Effector memory CD8-positive, alpha-beta T cell (primary cell): ENCODE data around the gene PIP4K2C.
"Not testable (repeated sequence)": the region's sequence is repeated elsewhere in the genome, so short reads cannot be mapped to it uniquely, and the experiment has no call there.

Source experiments
- ATAC-seq: fragments of 150-1000 bp; cut with Tn5 transposase; replicated peaks from 2 replicates; pipeline ENCODE4 v1.10.0; 2021; ENCODE audit warnings: mild to moderate bottlenecking, moderate library complexity
- DNase-seq, 3 experiments: peaks; one replicate each; pipeline ENCODE4 v3.0.0; 2021
- H3K27ac Mint-ChIP-seq, 2 donors: one replicate each; pipeline ENCODE4 v1.8.0; 2022; ENCODE audit warnings: mild to moderate bottlenecking in 2 of 2, mixed read lengths in 2 of 2, moderate library complexity in 2 of 2
- H3K27me3 Mint-ChIP-seq, 2 donors: one replicate each; pipeline ENCODE4 v1.8.0; 2022; ENCODE audit warnings: mixed read lengths in 2 of 2
- H3K36me3 Mint-ChIP-seq: one replicate; pipeline ENCODE4 v1.8.0; 2022; ENCODE audit warnings: mild to moderate bottlenecking, moderate library complexity, mixed read lengths; ENCODE audit not compliant: insufficient read depth
- H3K4me1 Mint-ChIP-seq, 2 donors: one replicate each; pipeline ENCODE4 v1.8.0; 2022; ENCODE audit warnings: low read depth in 2 of 2, mixed read lengths in 2 of 2
- H3K4me3 Mint-ChIP-seq, 2 donors: one replicate each; pipeline ENCODE4 v1.8.0; 2022; ENCODE audit warnings: mild to moderate bottlenecking in 2 of 2, mixed read lengths in 2 of 2, moderate library complexity in 2 of 2
- H3K9me3 Mint-ChIP-seq, 2 donors: one replicate each; pipeline ENCODE4 v1.8.0; 2022; ENCODE audit warnings: mixed read lengths in 2 of 2

The PIP4K2C gene

DNA sequence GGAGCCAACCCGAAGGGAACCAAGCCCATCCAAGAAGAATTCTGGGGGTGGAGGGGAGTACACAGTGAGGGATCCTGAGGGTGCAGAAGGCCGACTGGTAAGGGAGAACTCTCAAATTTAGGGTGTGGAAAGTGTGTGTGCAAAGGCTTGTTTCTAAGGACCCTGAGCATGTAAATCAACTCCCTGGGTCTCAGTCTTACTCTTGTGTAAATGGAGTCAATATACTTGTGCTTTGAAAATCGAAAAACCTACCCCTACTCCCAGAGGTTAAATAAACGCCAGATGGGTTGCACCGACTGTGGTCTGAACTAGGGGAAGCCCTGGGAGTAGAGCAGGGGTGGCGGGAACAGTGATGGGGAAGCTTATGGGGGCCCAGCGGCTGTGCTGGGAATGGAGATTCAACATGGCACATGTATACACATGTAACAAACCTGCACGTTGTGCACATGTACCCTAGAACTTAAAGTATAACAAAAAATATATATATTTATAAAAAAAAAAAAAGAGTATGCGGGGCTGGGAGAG is 36.0 kb downstream of the PIP4K2C start:
- no peaks in the 10 kb centered on the region for H3K9me3 Mint-ChIP-seq
- peaks cover 5% of the 10 kb centered on the region for H3K36me3 Mint-ChIP-seq
- H3K4me1 Mint-ChIP-seq, result peaks cover 5 to 15% of the 10 kb centered on the region in 2 donors
- ATAC-seq, result no peak
- H3K27ac Mint-ChIP-seq, result no peak overlapping the region
- H3K27me3 Mint-ChIP-seq, result peaks cover 79 to 91% of the 10 kb centered on the region in 2 donors
- DNase-seq, result no peak
- H3K4me3 Mint-ChIP-seq, result peak overlapping the region in 1 of 2 donors; percentile 9

DNA sequence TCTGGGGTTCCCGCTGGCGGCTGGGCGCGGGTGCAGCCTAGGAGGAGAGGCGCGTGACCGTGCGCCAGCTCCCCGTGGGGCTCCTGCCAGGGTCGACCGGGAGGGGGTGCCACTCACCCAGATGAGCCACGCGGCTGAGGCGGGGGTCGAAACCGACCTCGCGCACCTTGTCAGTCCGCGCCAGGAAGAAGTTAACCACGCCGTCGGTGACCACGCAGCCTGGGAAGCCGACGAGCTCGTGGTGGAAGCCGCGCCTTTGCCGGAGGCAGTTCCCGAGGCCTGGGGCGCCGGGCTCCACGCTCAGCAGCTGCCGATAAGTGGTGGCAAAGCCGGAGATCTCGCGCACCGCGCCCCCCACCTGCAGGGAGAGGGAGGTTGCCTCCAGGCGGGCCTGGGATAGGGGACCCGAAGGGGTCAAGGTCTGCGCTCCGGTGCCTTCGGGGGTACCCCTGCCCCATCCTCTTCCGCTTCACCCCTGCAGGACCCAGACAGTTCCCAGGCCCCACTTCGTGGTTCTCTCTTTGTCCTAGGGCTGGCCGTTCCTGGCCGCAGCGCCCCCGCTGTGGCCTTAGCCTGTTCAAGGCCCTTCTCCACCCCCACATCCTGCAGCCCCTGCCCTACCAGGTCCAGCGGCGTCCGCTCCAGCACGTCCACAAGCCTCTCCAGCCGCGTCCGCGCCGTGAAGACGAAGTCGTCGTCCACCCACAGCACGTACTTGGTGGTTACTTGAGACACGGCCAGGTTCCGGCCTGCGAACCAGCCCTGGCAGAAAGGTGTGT is 36.7 kb downstream of the PIP4K2C start:
- peak; percentile 62 for ATAC-seq

GRCh38 chr12:57628280-57629191 is 37.5 kb downstream of the PIP4K2C start:
- Mint-ChIP-seq H3K27me3 (peaks cover 73 to 88% of the 10 kb centered on the region in 2 donors), H3K4me1 (peaks cover 8 to 14% of the 10 kb centered on the region in 2 donors), H3K4me3 (peak overlapping the region; percentile 25 to 43), H3K27ac (no peak overlapping the region), H3K9me3 (no peaks in the 10 kb centered on the region), H3K36me3 (peaks cover 2% of the 10 kb centered on the region)
- ATAC-seq, result no peak
- no peak for DNase-seq

More for the DNA sequence above, 36.7 kb downstream of the PIP4K2C start:
- no peak for DNase-seq
- H3K27ac Mint-ChIP-seq, result no peak overlapping the region
- H3K36me3 Mint-ChIP-seq, result peaks cover 2% of the 10 kb centered on the region
- H3K4me1 Mint-ChIP-seq, result peaks cover 4 to 12% of the 10 kb centered on the region in 2 donors
- peak overlapping the region; percentile 25 to 43 for H3K4me3 Mint-ChIP-seq
- H3K9me3 Mint-ChIP-seq, result no peaks in the 10 kb centered on the region
- peaks cover 77 to 91% of the 10 kb centered on the region in 2 donors for H3K27me3 Mint-ChIP-seq

DNA sequence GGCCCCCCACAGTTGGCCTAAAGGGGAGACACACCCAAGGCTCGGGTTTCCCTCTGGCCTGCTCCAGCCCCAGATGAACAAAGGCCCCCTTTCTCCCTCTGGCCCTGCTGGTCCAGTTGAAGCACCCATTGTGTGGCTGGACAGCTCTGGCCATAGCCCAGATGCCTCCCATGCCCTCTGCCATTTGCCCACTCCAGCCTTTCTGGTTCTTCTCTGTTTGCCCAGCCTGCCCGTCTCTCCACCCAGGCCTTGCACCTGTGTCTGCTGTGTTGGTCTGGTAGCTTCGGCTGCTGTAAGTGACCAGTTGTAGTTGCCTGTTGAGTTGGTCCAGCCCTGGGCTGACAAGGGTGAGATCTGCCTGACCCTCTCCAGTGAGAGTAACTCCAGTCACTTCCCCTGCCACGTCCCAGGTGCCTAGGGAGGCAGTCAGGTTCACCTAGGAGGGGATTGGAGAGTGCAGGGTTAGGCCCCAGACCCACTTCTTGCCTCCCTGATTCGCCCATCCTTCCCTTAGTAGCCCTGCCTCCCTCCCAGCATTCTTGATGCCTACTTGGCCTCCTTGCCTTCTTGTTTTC is 39.0 kb downstream of the PIP4K2C start:
- DNase-seq, result no peak
- no peak for ATAC-seq
- H3K36me3 Mint-ChIP-seq, result peaks cover 2% of the 10 kb centered on the region

DNA sequence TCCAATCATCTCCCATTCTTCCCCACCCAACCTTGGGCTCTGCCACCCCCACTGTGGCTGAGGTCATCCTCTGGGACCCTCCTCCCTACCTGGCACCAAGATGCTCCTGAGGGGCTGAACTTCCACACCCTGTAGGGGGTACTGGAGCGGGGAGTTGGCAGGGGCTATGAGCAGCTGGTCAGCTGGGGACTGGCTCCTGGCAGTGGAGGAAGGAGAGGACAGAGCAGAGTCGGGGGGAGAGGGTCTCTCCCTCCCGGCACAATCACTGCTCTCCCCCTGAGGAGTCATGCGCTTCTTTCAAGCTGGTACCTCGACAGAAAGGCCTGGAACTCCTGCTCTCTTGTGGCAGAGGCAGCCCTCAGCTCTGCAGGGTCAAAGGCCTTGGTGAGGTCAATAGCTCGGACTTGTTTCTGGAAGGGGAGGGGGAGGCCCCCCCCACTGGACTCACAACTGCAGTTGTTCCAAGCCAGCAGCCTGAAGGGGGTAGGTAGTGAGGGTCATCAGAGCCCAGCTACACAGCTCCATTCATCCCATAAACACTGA is 40.0 kb downstream of the PIP4K2C start:
- Mint-ChIP-seq H3K27ac (no peak overlapping the region), H3K36me3 (peaks cover 2% of the 10 kb centered on the region), H3K4me1 (peaks cover 9 to 14% of the 10 kb centered on the region in 2 donors), H3K9me3 (no peaks in the 10 kb centered on the region), H3K27me3 (peaks cover 50 to 86% of the 10 kb centered on the region in 2 donors), H3K4me3 (peak overlapping the region in 1 of 2 donors; percentile 42)
- DNase-seq, result no peak
- no peak for ATAC-seq

More for the DNA sequence above, 39.0 kb downstream of the PIP4K2C start:
- peaks cover 9 to 14% of the 10 kb centered on the region in 2 donors for H3K4me1 Mint-ChIP-seq
- H3K27ac Mint-ChIP-seq, result no peak overlapping the region
- H3K27me3 Mint-ChIP-seq, result peaks cover 60 to 88% of the 10 kb centered on the region in 2 donors
- no peaks in the 10 kb centered on the region for H3K9me3 Mint-ChIP-seq
- H3K4me3 Mint-ChIP-seq, result no peak overlapping the region

GRCh38 chr12:57631566-57632072 is 40.6 kb downstream of the PIP4K2C start:
- H3K4me1 Mint-ChIP-seq, result peaks cover 9 to 14% of the 10 kb centered on the region in 2 donors
- peak overlapping the region; percentile 42 to 75 for H3K4me3 Mint-ChIP-seq
- DNase-seq (no peak), ATAC-seq (no peak)
- H3K27ac Mint-ChIP-seq, result no peak overlapping the region
- H3K27me3 Mint-ChIP-seq, result peaks cover 43 to 79% of the 10 kb centered on the region in 2 donors
- H3K36me3 Mint-ChIP-seq, result peaks cover 2% of the 10 kb centered on the region
- H3K9me3 Mint-ChIP-seq, result no peaks in the 10 kb centered on the region

GRCh38 chr12:57632073-57632957 is 41.3 kb downstream of the PIP4K2C start:
- Mint-ChIP-seq H3K36me3 (no peaks in the 10 kb centered on the region), H3K4me1 (peaks cover 9 to 10% of the 10 kb centered on the region in 2 donors), H3K27me3 (peaks cover 36 to 72% of the 10 kb centered on the region in 2 donors), H3K27ac (peak overlapping the region in 1 of 2 donors; percentile 29), H3K9me3 (no peaks in the 10 kb centered on the region), H3K4me3 (peak overlapping the region; percentile 71 to 75)
- DNase-seq (no peak), ATAC-seq (peak; percentile 51)

DNA sequence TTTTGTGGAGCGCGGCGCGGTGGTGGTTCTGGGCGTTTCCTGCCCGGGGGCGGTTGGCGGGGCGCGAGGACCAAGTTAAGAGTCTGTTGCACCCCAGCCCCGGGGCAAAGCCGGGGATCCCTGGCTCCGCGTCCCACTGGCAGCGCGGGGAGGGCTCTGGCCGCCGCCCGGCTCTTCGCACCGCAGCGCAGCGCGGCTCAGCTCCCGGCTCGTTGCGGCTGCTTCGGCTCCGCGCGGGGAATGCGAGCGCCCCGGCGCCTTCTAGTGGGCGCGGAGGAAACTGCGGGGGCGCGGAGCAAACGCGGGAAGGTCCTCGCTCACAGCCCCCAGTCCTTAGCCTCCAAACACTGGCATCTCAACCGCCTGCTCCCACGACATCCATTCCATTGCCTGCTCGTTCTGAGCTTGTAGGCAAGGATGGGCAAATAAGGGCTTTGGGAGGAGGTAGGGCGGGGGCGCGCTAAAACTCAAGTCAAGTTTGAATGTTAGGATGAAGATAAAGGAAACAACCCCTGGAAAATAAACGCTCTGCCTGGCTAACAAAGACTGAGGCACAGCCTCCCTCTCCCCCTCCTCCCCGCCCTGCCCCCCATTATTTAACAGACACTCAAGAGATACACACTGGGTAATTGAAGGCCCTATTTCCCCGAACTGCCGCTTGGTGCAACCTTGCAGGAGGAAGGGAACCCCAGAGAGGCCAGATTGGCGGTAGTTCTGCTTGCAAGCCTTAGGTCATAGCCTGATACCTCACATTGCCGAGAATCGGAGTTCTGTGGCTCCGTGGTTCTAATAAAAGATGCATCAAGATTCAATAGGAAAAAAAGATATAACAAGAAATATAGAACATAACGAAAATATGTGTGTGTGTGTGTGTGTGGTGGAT is 42.2 kb downstream of the PIP4K2C start, which contains the start of gene B4GALNT1:
B4GALNT1 (minus strand) TSS at position 244 of the 883 bp plus-strand sequence. CDS start 1,069 bp downstream, outside the sequence.
- H3K27me3 Mint-ChIP-seq, result peaks cover 29 to 63% of the 10 kb centered on the region in 2 donors
- peak within 1 kb of the TSS in 1 of 2 donors; percentile 29 for H3K27ac Mint-ChIP-seq

GRCh38 chr12:57636731-57637130 is 45.7 kb downstream of the PIP4K2C start:
- H3K27me3 Mint-ChIP-seq, result peaks cover 18 to 63% of the 10 kb centered on the region in 2 donors
- not testable (repeated sequence) for H3K27ac Mint-ChIP-seq, H3K9me3 Mint-ChIP-seq, DNase-seq, H3K36me3 Mint-ChIP-seq, ATAC-seq, H3K4me1 Mint-ChIP-seq, H3K4me3 Mint-ChIP-seq

More for the DNA sequence above, 42.2 kb downstream of the PIP4K2C start, which contains the start of gene B4GALNT1:
- H3K4me1 Mint-ChIP-seq, result peaks cover 7 to 9% of the 10 kb centered on the region in 2 donors
- H3K36me3 Mint-ChIP-seq, result no peaks in the 10 kb centered on the region
- ATAC-seq (peak; percentile 88), DNase-seq (peak; percentile 51 to 66 (median 62))
- no peaks in the 10 kb centered on the region for H3K9me3 Mint-ChIP-seq
- H3K4me3 Mint-ChIP-seq, result peak within 1 kb of the TSS; percentile 71 to 75

GRCh38 chr12:57637364-57637763 is 46.4 kb downstream of the PIP4K2C start:
- H3K27me3 Mint-ChIP-seq, result peaks cover 15 to 63% of the 10 kb centered on the region in 2 donors
- no peaks in the 10 kb centered on the region for H3K36me3 Mint-ChIP-seq
- peaks cover 2 to 4% of the 10 kb centered on the region in 2 donors for H3K4me1 Mint-ChIP-seq
- H3K27ac Mint-ChIP-seq, result no peak overlapping the region
- ATAC-seq (no peak), DNase-seq (no peak)
- no peak overlapping the region for H3K4me3 Mint-ChIP-seq
- H3K9me3 Mint-ChIP-seq, result no peaks in the 10 kb centered on the region

GRCh38 chr12:57638096-57638495 is 47.1 kb downstream of the PIP4K2C start:
- ATAC-seq (no peak), DNase-seq (no peak)
- Mint-ChIP-seq H3K27me3 (peaks cover 13 to 62% of the 10 kb centered on the region in 2 donors), H3K4me3 (no peak overlapping the region), H3K27ac (no peak overlapping the region), H3K36me3 (no peaks in the 10 kb centered on the region), H3K9me3 (no peaks in the 10 kb centered on the region), H3K4me1 (peaks cover 1 to 4% of the 10 kb centered on the region in 2 donors)
